Keratinocyte (primary cell): Measurements from ENCODE around the gene RPP38. TPM values are rescaled to one million over a fixed set of nuclear protein-coding genes. Genes with fewer than 3 reads are reported as not detected.

Source experiments
- DNase-seq: peaks from one replicate; pipeline ENCODE4 v3.0.0-alpha.2; 2011; ENCODE audit warnings: low read depth, missing footprints, low spot score
- FAIRE-seq: peaks from 2 replicates; lab custom pipeline; 2011; peaks lifted over from hg19 to GRCh38; lab: Jason Lieb, UNC
- H2AFZ ChIP-seq: 2 replicates; pipeline ENCODE4 v1.6.0; 2012; ENCODE audit warnings: low read length, control low read depth, inconsistent platforms; ENCODE audit not compliant: control insufficient read depth
- H3K27ac ChIP-seq: 2 replicates; pipeline ENCODE4 v1.5.1; 2011; ENCODE audit warnings: low read length; ENCODE audit not compliant: control insufficient read depth, insufficient read depth
- H3K27me3 ChIP-seq: 3 replicates; pipeline ENCODE4 v1.6.0; 2011; ENCODE audit warnings: low read length; ENCODE audit not compliant: control insufficient read depth, insufficient read depth; ENCODE audit errors: extremely low read depth
- H3K36me3 ChIP-seq, 2 experiments: 2 replicates in 1 of 2; 3 replicates in 1 of 2; pipeline ENCODE4 v1.5.1; 2011; ENCODE audit warnings: low read length in 2 of 2, mild to moderate bottlenecking in 1 of 2; ENCODE audit not compliant: control insufficient read depth in 2 of 2, insufficient read depth in 2 of 2; ENCODE audit errors: extremely low read depth in 1 of 2
- H3K4me1 ChIP-seq: 3 replicates; pipeline ENCODE4 v1.5.1; 2011; ENCODE audit warnings: low read length; ENCODE audit not compliant: control insufficient read depth, insufficient read depth; ENCODE audit errors: extremely low read depth
- H3K4me2 ChIP-seq: 3 replicates; pipeline ENCODE4 v1.6.0; 2011; ENCODE audit warnings: low read depth, low read length; ENCODE audit not compliant: control insufficient read depth, insufficient read depth; ENCODE audit errors: extremely low read depth
- H3K4me3 ChIP-seq, 3 experiments: fragments of 200-600 bp in 1 of 3; sonication (generic) in 1 of 3; 2 replicates in 2 of 3; 3 replicates in 1 of 3; pipeline ENCODE4 v1.5.1; 2011 to 2016; ENCODE audit warnings: low read length in 3 of 3, mild to moderate bottlenecking in 3 of 3, control low read depth in 2 of 3, inconsistent platforms in 1 of 3, low read depth in 1 of 3, mixed read lengths in 1 of 3, mixed run types in 1 of 3, moderate library complexity in 1 of 3; ENCODE audit not compliant: control insufficient read depth in 2 of 3, insufficient read depth in 2 of 3; ENCODE audit errors: extremely low read depth in 1 of 3
- H3K79me2 ChIP-seq: 2 replicates; pipeline ENCODE4 v1.6.0; 2012; ENCODE audit warnings: low read length; ENCODE audit not compliant: control insufficient read depth, insufficient read depth
- H3K9ac ChIP-seq: 3 replicates; pipeline ENCODE4 v1.6.0; 2011; ENCODE audit warnings: low read length; ENCODE audit not compliant: control insufficient read depth, insufficient read depth; ENCODE audit errors: extremely low read depth
- H3K9me1 ChIP-seq: 3 replicates; pipeline ENCODE4 v1.6.0; 2011; ENCODE audit warnings: low read length; ENCODE audit not compliant: control insufficient read depth, insufficient read depth; ENCODE audit errors: extremely low read depth
- H3K9me3 ChIP-seq: 2 replicates; pipeline ENCODE4 v1.5.1; 2012; ENCODE audit warnings: low read depth, low read length; ENCODE audit not compliant: control insufficient read depth
- H4K20me1 ChIP-seq: 3 replicates; pipeline ENCODE4 v1.6.0; 2011; ENCODE audit warnings: low read length; ENCODE audit not compliant: control insufficient read depth, insufficient read depth; ENCODE audit errors: extremely low read depth
- CTCF ChIP-seq, 3 experiments: IDR thresholded peaks in 1 of 3; conservative IDR thresholded peaks in 1 of 3; optimal IDR thresholded peaks in 1 of 3; 2 replicates in 2 of 3; 3 replicates in 1 of 3; pipeline versions ENCODE3 to v1.5.1; 2011; ENCODE audit warnings: low read length in 3 of 3, mild to moderate bottlenecking in 3 of 3, moderate library complexity in 2 of 3, control low read depth in 1 of 3, inconsistent platforms in 1 of 3; ENCODE audit not compliant: insufficient read depth in 2 of 3; ENCODE audit errors: extremely low read depth in 1 of 3
- EZH2 ChIP-seq: IDR thresholded peaks from one replicate; pipeline ENCODE4 v1.6.1; 2012; ENCODE audit warnings: inconsistent platforms, mild to moderate bottlenecking, low read length, moderate library complexity
- dilution Hi-C: fragments of 300-500 bp; cut with MboI; formaldehyde crosslinking; loops from one replicate; pipeline ENCODE4 v1.7.0; 2020; ENCODE audit warnings: low sequenced_read_pairs; ENCODE audit not compliant: extremely low pct_ligation_motif_present
- polyA plus RNA-seq, 5 experiments: library from polyadenylated mRNA; depleted of rRNA in 3 of 5; stranded (reverse) in 3 of 5; stranded (forward) in 1 of 5; unstranded in 1 of 5; fragments of >200 nt; gene quantifications; 1 replicate in 1 of 5; 2 replicates in 3 of 5; 3 replicates in 1 of 5; pipeline versions ENCODE4 v1.2.1 to v1.2.3, GENCODE V29; 2011 to 2012; ENCODE audit warnings: missing spikeins in 2 of 5, low read depth in 1 of 5, low replicate concordance in 1 of 5

Gene RPP38
- polyA plus RNA-seq, 1 donor (not counting 4 experiments of a cell fraction or from before 2014, with no cell fraction given), result 32.4 TPM

- Histone ChIP-seq H3K36me3 (peaks cover 9 to 13% of the 10 kb centered on the region in 2 experiments), H3K9me1 (no peaks in the 10 kb centered on the region), H3K79me2 (no peaks in the 10 kb centered on the region), H3K4me2 (peak overlapping the region; percentile 41), H3K27me3 (no peaks in the 10 kb centered on the region), H3K27ac (peak overlapping the region; percentile 72), H3K4me1 (peaks cover 24% of the 10 kb centered on the region), H3K4me3 (peak overlapping the region in 1 of 3 experiments; percentile 28), H4K20me1 (no peaks in the 10 kb centered on the region), H3K9ac (peak overlapping the region; percentile 22), H3K9me3 (no peaks in the 10 kb centered on the region), H2AFZ (no peak overlapping the region)
- DNase-seq (peak; percentile 60), FAIRE-seq (peak; percentile 86)
- TF ChIP-seq CTCF (optimal IDR thresholded peaks at IDR 0.05 in 1 of 3, IDR thresholded peaks at IDR 0.05 in 1 of 3, conservative IDR thresholded peaks at IDR 0.05 in 1 of 3; ENCODE audit: extremely low read depth in 1 of 3, insufficient read depth in 2 of 3, low read length in 3 of 3) (no peak), EZH2 (no peak)
- dilution Hi-C loops, result no loop called here
Observed at GRCh38 chr10:15123749-15124184, 26.6 kb downstream of the RPP38 start.

- H3K4me3 ChIP-seq, result no peak overlapping the region
- peaks cover 24% of the 10 kb centered on the region for H3K4me1 ChIP-seq
- H3K27ac ChIP-seq, result peak overlapping the region; percentile 72
- peak overlapping the region; percentile 22 for H3K9ac ChIP-seq
- peaks cover 7 to 9% of the 10 kb centered on the region in 2 experiments for H3K36me3 ChIP-seq
- no peaks in the 10 kb centered on the region for H3K9me1 ChIP-seq
- H3K4me2 ChIP-seq, result peak overlapping the region; percentile 35
- H4K20me1 ChIP-seq, result no peaks in the 10 kb centered on the region
- H3K79me2 ChIP-seq, result no peaks in the 10 kb centered on the region
- FAIRE-seq (no peak), DNase-seq (no peak)
- no peaks in the 10 kb centered on the region for H3K27me3 ChIP-seq
- no peak for TF ChIP-seq CTCF (optimal IDR thresholded peaks at IDR 0.05 in 1 of 3, IDR thresholded peaks at IDR 0.05 in 1 of 3, conservative IDR thresholded peaks at IDR 0.05 in 1 of 3; ENCODE audit: extremely low read depth in 1 of 3, insufficient read depth in 2 of 3, low read length in 3 of 3)
- no peak for TF ChIP-seq EZH2
- H2AFZ ChIP-seq, result no peak overlapping the region
- no peaks in the 10 kb centered on the region for H3K9me3 ChIP-seq
- dilution Hi-C loops, result no loop called here
Observed at GRCh38 chr10:15124190-15124589, 27.0 kb downstream of the RPP38 start.
